Panc1 (cell line): Measurements from ENCODE around the gene TRAM1L1.

Experiments
- CTCF ChIP-seq: fragments of 450-650 bp; IDR thresholded peaks from 2 replicates; pipeline ENCODE4 v1.5.1; 2017; ENCODE audit warnings: mild to moderate bottlenecking
- TF ChIP-seq, protein P1 (sequence below), 2 experiments: IDR thresholded peaks; 2 replicates each; pipeline ENCODE4 v1.6.1; 2011 to 2012; ENCODE audit warnings: low read depth in 2 of 2, control low read depth in 1 of 2, low read length in 1 of 2, mild to moderate bottlenecking in 1 of 2, moderate library complexity in 1 of 2; ENCODE audit not compliant: insufficient read depth in 1 of 2

GRCh38 chr4:117134386-117134785 lies 49.0 kb upstream of the TRAM1L1 start:
- TF ChIP-seq CTCF: peak; percentile 51; the same call in 1 of the 2 replicates
- TF ChIP-seq, protein P1, sequence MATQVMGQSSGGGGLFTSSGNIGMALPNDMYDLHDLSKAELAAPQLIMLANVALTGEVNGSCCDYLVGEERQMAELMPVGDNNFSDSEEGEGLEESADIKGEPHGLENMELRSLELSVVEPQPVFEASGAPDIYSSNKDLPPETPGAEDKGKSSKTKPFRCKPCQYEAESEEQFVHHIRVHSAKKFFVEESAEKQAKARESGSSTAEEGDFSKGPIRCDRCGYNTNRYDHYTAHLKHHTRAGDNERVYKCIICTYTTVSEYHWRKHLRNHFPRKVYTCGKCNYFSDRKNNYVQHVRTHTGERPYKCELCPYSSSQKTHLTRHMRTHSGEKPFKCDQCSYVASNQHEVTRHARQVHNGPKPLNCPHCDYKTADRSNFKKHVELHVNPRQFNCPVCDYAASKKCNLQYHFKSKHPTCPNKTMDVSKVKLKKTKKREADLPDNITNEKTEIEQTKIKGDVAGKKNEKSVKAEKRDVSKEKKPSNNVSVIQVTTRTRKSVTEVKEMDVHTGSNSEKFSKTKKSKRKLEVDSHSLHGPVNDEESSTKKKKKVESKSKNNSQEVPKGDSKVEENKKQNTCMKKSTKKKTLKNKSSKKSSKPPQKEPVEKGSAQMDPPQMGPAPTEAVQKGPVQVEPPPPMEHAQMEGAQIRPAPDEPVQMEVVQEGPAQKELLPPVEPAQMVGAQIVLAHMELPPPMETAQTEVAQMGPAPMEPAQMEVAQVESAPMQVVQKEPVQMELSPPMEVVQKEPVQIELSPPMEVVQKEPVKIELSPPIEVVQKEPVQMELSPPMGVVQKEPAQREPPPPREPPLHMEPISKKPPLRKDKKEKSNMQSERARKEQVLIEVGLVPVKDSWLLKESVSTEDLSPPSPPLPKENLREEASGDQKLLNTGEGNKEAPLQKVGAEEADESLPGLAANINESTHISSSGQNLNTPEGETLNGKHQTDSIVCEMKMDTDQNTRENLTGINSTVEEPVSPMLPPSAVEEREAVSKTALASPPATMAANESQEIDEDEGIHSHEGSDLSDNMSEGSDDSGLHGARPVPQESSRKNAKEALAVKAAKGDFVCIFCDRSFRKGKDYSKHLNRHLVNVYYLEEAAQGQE (IDR thresholded peaks at IDR 0.05; ENCODE audit: insufficient read depth in 1 of 2, low read depth in 2 of 2, low read length in 1 of 2): no peak
